Measurements from ENCODE around the gene FGFR2.

Gene FGFR2

GRCh38 chr10:121618906-121619305 lies 20.7 kb upstream of the FGFR2 start:
- DNase-seq (ENCODE audit: low read depth), result no peak
- no peak for TF ChIP-seq CTCF (IDR thresholded peaks at IDR 0.05; ENCODE audit: control insufficient read depth, extremely low read depth, insufficient read depth)
- no peak overlapping the region for H3K4me3 ChIP-seq (ENCODE audit: low read depth, low read length)

- no peak overlapping the region for H3K4me3 ChIP-seq (ENCODE audit: low read depth, low read length)
- DNase-seq (ENCODE audit: low read depth), result no peak
- TF ChIP-seq CTCF (IDR thresholded peaks at IDR 0.05; ENCODE audit: control insufficient read depth, extremely low read depth, insufficient read depth), result no peak
Observed at GRCh38 chr10:121617176-121617575, 18.9 kb upstream of the FGFR2 start.

GRCh38 chr10:121616291-121616690 lies 18.0 kb upstream of the FGFR2 start:
- TF ChIP-seq CTCF (IDR thresholded peaks at IDR 0.05; ENCODE audit: control insufficient read depth, extremely low read depth, insufficient read depth), result no peak
- H3K4me3 ChIP-seq (ENCODE audit: low read depth, low read length), result no peak overlapping the region
- no peak for DNase-seq (ENCODE audit: low read depth)

- no peak overlapping the region for H3K4me3 ChIP-seq (ENCODE audit: low read depth, low read length)
- TF ChIP-seq CTCF (IDR thresholded peaks at IDR 0.05; ENCODE audit: control insufficient read depth, extremely low read depth, insufficient read depth), result no peak
- DNase-seq (ENCODE audit: low read depth), result no peak
Observed at GRCh38 chr10:121615836-121616235, 17.6 kb upstream of the FGFR2 start.

GRCh38 chr10:121615435-121615793 lies 17.2 kb upstream of the FGFR2 start:
- no peak for DNase-seq (ENCODE audit: low read depth)
- no peak for TF ChIP-seq CTCF (IDR thresholded peaks at IDR 0.05; ENCODE audit: control insufficient read depth, extremely low read depth, insufficient read depth)
- no peak overlapping the region for H3K4me3 ChIP-seq (ENCODE audit: low read depth, low read length)

- H3K4me3 ChIP-seq (ENCODE audit: low read depth, low read length), result no peak overlapping the region
- DNase-seq (ENCODE audit: low read depth), result no peak
- no peak for TF ChIP-seq CTCF (IDR thresholded peaks at IDR 0.05; ENCODE audit: control insufficient read depth, extremely low read depth, insufficient read depth)
Observed at GRCh38 chr10:121614613-121615434, 16.6 kb upstream of the FGFR2 start.

GRCh38 chr10:121613456-121613855 lies 15.2 kb upstream of the FGFR2 start:
- no peak for TF ChIP-seq CTCF (IDR thresholded peaks at IDR 0.05; ENCODE audit: control insufficient read depth, extremely low read depth, insufficient read depth)
- no peak overlapping the region for H3K4me3 ChIP-seq (ENCODE audit: low read depth, low read length)
- DNase-seq (ENCODE audit: low read depth), result no peak
